ENCODE data around the gene IGFBP2.

DNA sequence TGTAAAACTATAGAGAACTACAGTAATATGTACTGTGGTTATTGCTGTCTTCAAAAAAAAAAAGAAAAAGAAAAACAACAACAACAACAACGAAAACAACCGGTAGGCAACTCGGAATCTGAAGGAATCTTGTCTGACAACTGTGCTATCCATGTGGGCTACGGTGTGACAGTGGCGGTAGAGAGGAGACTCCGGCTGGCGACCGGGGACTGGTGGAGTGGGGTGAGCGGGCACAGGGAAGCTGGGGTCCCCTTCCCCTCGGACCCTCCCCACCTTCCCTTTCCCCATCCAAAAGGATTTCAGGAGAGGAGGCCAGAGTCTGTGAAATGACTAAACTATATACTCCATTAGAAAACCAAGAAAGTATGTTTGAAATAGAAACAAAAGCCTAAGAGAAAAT lies 39.2 kb downstream of the IGFBP2 start:
- TF ChIP-seq POLR2A (IDR thresholded peaks at IDR 0.05) = no peak
- TF ChIP-seq, protein P1, sequence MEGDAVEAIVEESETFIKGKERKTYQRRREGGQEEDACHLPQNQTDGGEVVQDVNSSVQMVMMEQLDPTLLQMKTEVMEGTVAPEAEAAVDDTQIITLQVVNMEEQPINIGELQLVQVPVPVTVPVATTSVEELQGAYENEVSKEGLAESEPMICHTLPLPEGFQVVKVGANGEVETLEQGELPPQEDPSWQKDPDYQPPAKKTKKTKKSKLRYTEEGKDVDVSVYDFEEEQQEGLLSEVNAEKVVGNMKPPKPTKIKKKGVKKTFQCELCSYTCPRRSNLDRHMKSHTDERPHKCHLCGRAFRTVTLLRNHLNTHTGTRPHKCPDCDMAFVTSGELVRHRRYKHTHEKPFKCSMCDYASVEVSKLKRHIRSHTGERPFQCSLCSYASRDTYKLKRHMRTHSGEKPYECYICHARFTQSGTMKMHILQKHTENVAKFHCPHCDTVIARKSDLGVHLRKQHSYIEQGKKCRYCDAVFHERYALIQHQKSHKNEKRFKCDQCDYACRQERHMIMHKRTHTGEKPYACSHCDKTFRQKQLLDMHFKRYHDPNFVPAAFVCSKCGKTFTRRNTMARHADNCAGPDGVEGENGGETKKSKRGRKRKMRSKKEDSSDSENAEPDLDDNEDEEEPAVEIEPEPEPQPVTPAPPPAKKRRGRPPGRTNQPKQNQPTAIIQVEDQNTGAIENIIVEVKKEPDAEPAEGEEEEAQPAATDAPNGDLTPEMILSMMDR (IDR thresholded peaks at IDR 0.05) = no peak

Data from adrenal gland (tissue), 5 donors.